CD4-positive, alpha-beta memory T cell (primary cell): ENCODE results near the gene CLPSL2. TPM values are rescaled to one million over a fixed set of nuclear protein-coding genes. Genes with fewer than 3 reads are reported as not detected.
"Not testable (repeated sequence)": the region's sequence is repeated elsewhere in the genome, so short reads cannot be mapped to it uniquely, and the experiment has no call there.

Experiments
- CTCF ChIA-PET: fragments of 350-600 bp; sonication (Branson Sonifier 250); formaldehyde crosslinking; loops from one replicate; lab custom pipeline; 2021; ENCODE audit warnings: inconsistent platforms; ENCODE audit not compliant: partially characterized antibody; lab: Charles Lee
- POLR2A ChIA-PET: fragments of 350-600 bp; sonication (Branson Sonifier 250); formaldehyde crosslinking; loops from one replicate; lab custom pipeline; 2021; ENCODE audit not compliant: partially characterized antibody; lab: Charles Lee
- DNase-seq, 5 donors: peaks; one replicate each; pipeline versions ENCODE4 v3.0.0 to v3.0.0-alpha.2; 2020 to 2022; ENCODE audit warnings: mixed read lengths in 1 of 5
- H3K27ac ChIP-seq: one replicate; pipeline ENCODE4 v1.7.0; 2013; ENCODE audit warnings: low read depth, low read length
- H3K27me3 ChIP-seq: 2 replicates; pipeline ENCODE4 v1.7.0; 2013; ENCODE audit warnings: mild to moderate bottlenecking, low read length, moderate library complexity; ENCODE audit not compliant: insufficient read depth
- H3K36me3 ChIP-seq: 2 replicates; pipeline ENCODE4 v1.7.0; 2013; ENCODE audit warnings: mild to moderate bottlenecking, low read length, moderate library complexity; ENCODE audit not compliant: insufficient read depth
- H3K4me1 ChIP-seq: 2 replicates; pipeline ENCODE4 v1.7.0; 2013; ENCODE audit warnings: mild to moderate bottlenecking, low read length, moderate library complexity; ENCODE audit not compliant: insufficient read depth
- H3K4me3 ChIP-seq, 2 donors: one replicate each; pipeline ENCODE4 v1.7.0; 2013; ENCODE audit warnings: low read length in 2 of 2, mild to moderate bottlenecking in 1 of 2
- H3K9me3 ChIP-seq, 2 donors: one replicate each; pipeline ENCODE4 v1.7.0; 2013; ENCODE audit warnings: low read length in 2 of 2, control low read depth in 1 of 2; ENCODE audit not compliant: control insufficient read depth in 1 of 2
- H3K27ac Mint-ChIP-seq, 7 donors: one replicate each; pipeline ENCODE4 v1.8.0; 2020 to 2021; ENCODE audit warnings: mixed read lengths in 7 of 7, mild to moderate bottlenecking in 6 of 7, inconsistent platforms in 3 of 7, moderate library complexity in 3 of 7
- H3K27me3 Mint-ChIP-seq, 2 donors: one replicate each; pipeline ENCODE4 v1.8.0; 2020 to 2021; ENCODE audit warnings: mixed read lengths in 2 of 2
- H3K36me3 Mint-ChIP-seq, 2 donors: one replicate each; pipeline ENCODE4 v1.8.0; 2020 to 2021; ENCODE audit warnings: mixed read lengths in 2 of 2, inconsistent platforms in 1 of 2, mild to moderate bottlenecking in 1 of 2
- H3K4me1 Mint-ChIP-seq, 4 donors: one replicate each; pipeline ENCODE4 v1.8.0; 2020 to 2021; ENCODE audit warnings: mixed read lengths in 4 of 4, mild to moderate bottlenecking in 1 of 4
- H3K4me3 Mint-ChIP-seq, 8 donors: one replicate each; pipeline ENCODE4 v1.8.0; 2020 to 2021; ENCODE audit warnings: mixed read lengths in 8 of 8, mild to moderate bottlenecking in 7 of 8, moderate library complexity in 6 of 8, inconsistent platforms in 3 of 8
- H3K9me3 Mint-ChIP-seq, 8 donors: one replicate each; pipeline ENCODE4 v1.8.0; 2020 to 2021; ENCODE audit warnings: mixed read lengths in 8 of 8, mild to moderate bottlenecking in 5 of 8, inconsistent platforms in 3 of 8, moderate library complexity in 1 of 8
- intact Hi-C: fragments of 100-400 bp; cut with micrococcal nuclease; formaldehyde crosslinking; loops from one replicate; pipeline ENCODE4 v1.15.1; 2023
- polyA plus RNA-seq, 2 donors: library from polyadenylated mRNA; unstranded; fragments of 300-500 nt; fragmentation: Illumina TruSeq; gene quantifications; one replicate each; pipeline ENCODE4 v1.2.3, GENCODE V29; 2021
- total RNA-seq, 2 experiments: library from RNA; stranded (reverse); gene quantifications; one replicate each; pipeline ENCODE4 v1.2.3, GENCODE V29; 2021

Gene CLPSL2
- total and polyA plus RNA-seq, 4 experiments from 2014 or later: not detected

DNA sequence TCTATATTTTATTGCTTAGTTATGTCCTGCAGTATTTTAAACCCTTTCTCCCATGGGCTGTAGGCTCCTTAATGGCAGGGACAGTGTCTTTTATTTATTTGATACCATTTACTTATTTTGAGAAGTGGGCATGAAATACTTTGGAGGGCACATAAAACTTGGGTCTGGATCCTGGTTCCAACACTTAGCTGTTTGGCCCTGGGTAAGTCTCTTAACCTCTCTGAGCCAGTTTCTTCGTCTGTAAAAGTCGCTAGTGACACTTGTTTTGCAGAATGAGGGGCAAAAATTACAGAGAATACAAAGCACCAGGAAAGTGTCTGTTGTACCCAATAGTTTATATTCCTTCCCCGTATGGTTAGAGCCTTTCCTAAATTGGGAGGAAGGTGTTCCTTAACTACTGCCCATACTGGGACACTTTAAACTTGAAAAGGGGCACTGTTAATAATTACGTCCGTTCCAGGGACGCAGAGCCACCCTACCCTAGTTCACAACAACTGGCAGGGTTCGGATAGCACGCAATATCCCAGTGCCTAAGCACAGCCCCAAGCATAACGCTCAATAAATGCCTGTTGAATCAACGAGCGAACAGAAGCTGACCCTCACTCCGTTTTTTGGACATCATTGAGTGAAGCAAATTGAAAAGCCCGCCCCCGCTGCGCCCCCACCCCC is 45.5 kb upstream of the CLPSL2 start:
- no peaks in the 10 kb centered on the region for H3K9me3 ChIP-seq
- H3K4me3 ChIP-seq: peak overlapping the region; percentile 19 to 85
- intact Hi-C loops: no loop called here
- peaks cover 89% of the 10 kb centered on the region for H3K4me1 ChIP-seq
- peak overlapping the region; percentile 83 to 93 (median 88) for H3K4me3 Mint-ChIP-seq
- POLR2A ChIA-PET: interaction anchor here (1.2 to 10.7 kb wide), 16 partner anchors 12 to 148 kb away, joined by 3 to 151 read pairs (median 10); partner anchors contain the start of gene FKBP5
- no peaks in the 10 kb centered on the region for H3K27me3 Mint-ChIP-seq
- peaks cover 0 to 5% of the 10 kb centered on the region in 2 donors for H3K36me3 Mint-ChIP-seq
- peak overlapping the region; percentile 87 to 99 (median 96) for H3K27ac Mint-ChIP-seq
- H3K9me3 Mint-ChIP-seq: peaks cover 0 to 1% (median 0%) of the 10 kb centered on the region in 8 donors
- CTCF ChIA-PET: interaction anchor here (1.5 to 17.0 kb wide), 6 partner anchors 44 to 140 kb away, joined by 4 to 360 read pairs (median 12); no protein-coding TSS in a partner anchor
- H3K27me3 ChIP-seq: no peaks in the 10 kb centered on the region
- H3K4me1 Mint-ChIP-seq: peaks cover 55 to 94% (median 74%) of the 10 kb centered on the region in 4 donors
- no peak for DNase-seq
- no peaks in the 10 kb centered on the region for H3K36me3 ChIP-seq
- H3K27ac ChIP-seq: peak overlapping the region; percentile 92

DNA sequence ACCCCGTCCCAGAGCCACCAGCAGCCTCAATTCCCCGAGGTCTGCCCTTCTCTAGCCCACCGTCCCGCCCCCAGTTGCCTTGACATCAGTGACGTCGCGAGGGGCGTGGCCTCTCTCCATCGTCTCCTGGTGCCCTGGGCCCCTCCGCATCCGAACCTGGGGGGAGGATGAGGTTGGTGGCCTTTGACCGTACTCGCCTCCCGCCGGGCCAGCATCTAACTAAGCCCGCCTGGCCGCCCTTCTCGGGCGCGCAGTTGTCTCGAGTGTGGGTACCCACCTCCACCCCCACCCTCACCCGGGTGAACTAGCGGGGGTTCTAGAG is 45.0 kb upstream of the CLPSL2 start:
- H3K27me3 Mint-ChIP-seq: no peaks in the 10 kb centered on the region
- H3K9me3 Mint-ChIP-seq: no peaks in the 10 kb centered on the region
- peaks cover 54 to 94% (median 74%) of the 10 kb centered on the region in 4 donors for H3K4me1 Mint-ChIP-seq
- POLR2A ChIA-PET: interaction anchor here (1.1 to 10.7 kb wide), 16 partner anchors 12 to 420 kb away, joined by 3 to 151 read pairs (median 8); partner anchors contain the start of gene FKBP5
- no peaks in the 10 kb centered on the region for H3K36me3 ChIP-seq
- H3K9me3 ChIP-seq: no peaks in the 10 kb centered on the region
- H3K4me3 ChIP-seq: peak overlapping the region; percentile 30 to 85
- H3K27ac ChIP-seq: peak overlapping the region; percentile 92
- H3K4me1 ChIP-seq: peaks cover 89% of the 10 kb centered on the region
- intact Hi-C loops: no loop called here
- H3K27me3 ChIP-seq: no peaks in the 10 kb centered on the region
- peak overlapping the region; percentile 87 to 99 (median 96) for H3K27ac Mint-ChIP-seq
- DNase-seq: peak; percentile 89 to 93 (median 90)
- H3K36me3 Mint-ChIP-seq: peaks cover 0 to 5% of the 10 kb centered on the region in 2 donors
- CTCF ChIA-PET: interaction anchor here (1.1 to 17.0 kb wide), 9 partner anchors 45 to 209 kb away, joined by 4 to 360 read pairs (median 12); no protein-coding TSS in a partner anchor
- H3K4me3 Mint-ChIP-seq: peak overlapping the region; percentile 83 to 93 (median 88)

DNA sequence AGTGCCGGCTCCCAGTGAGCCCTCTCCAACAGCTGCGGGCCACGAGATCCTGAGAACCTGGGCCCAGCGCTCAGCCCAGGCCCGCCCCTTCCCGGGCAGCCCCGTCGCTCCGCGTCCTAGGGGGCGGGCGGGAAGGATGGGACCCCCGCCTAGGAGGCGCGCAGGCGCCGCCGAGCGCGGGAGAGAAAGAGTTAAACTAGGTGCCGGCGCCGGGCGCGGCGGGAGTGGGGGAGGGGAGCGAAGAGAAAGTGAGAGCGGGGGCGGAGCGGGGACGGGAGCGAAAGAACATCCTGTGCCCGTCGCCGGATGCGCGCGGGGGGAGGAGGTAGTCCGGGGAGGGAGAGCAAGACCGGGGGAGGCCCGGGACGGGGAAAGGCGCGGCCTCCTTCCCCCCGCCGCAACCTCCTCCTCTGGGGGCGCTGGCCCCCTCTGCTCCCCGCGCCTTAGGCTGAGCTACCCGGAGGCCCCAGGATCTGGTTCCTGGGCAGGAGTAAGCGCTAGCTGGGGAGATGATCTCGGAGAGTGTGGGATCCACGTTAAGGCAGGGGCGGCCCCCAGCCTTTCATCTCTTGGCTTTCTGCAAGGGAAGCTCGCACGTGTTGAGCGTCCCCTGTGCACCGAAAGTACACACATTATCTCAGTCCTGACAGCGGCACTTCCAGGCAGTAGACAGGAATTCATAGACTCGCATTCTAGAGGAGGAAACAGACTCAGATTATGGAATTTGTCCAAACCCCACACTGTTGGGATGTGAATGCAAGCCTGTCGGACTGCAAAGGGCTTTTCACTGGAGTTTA is 44.5 kb upstream of the CLPSL2 start:
- Mint-ChIP-seq H3K4me1 (peaks cover 50 to 92% (median 73%) of the 10 kb centered on the region in 4 donors), H3K36me3 (peaks cover 0 to 3% of the 10 kb centered on the region in 2 donors), H3K27ac (peak overlapping the region; percentile 87 to 99 (median 96)), H3K4me3 (peak overlapping the region; percentile 83 to 93 (median 88)), H3K27me3 (no peaks in the 10 kb centered on the region), H3K9me3 (no peaks in the 10 kb centered on the region)
- DNase-seq: peak; percentile 93 to 96 (median 94)
- Histone ChIP-seq H3K4me1 (peaks cover 89% of the 10 kb centered on the region), H3K9me3 (no peaks in the 10 kb centered on the region), H3K27ac (peak overlapping the region; percentile 92), H3K36me3 (no peaks in the 10 kb centered on the region), H3K4me3 (peak overlapping the region; percentile 30 to 85), H3K27me3 (no peaks in the 10 kb centered on the region)
- POLR2A ChIA-PET: interaction anchor here (0.7 to 10.7 kb wide), 29 partner anchors 13 to 431 kb away, joined by 3 to 151 read pairs (median 5); partner anchors contain the start of genes FKBP5 and RPL10A
- intact Hi-C loops: loop anchor here (2.0 kb wide), 1 partner anchor 263 kb away; the partner anchor contains the start of gene RPL10A
- CTCF ChIA-PET: interaction anchor here (0.9 to 17.0 kb wide), 13 partner anchors 45 to 210 kb away, joined by 3 to 360 read pairs (median 6); no protein-coding TSS in a partner anchor

DNA sequence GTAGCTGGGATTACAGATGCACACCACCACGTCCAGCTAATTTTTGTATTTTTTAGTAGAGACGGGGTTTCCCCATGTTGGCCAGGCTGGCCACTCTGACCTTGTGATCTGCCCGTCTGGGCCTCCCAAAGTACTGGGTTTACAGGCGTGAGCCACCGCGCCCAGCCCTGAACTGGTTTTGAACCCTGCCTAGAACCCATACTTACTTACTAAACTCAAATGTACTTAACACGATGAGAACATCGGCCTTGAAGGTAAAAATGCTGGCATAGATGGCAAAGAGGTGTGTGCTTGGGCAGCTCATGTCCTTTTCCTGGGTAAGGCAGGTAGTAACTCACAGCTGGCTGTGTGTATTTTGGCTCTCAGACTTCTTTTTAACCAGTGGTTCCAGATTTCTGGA is 42.8 kb upstream of the CLPSL2 start:
- no peak overlapping the region for H3K4me3 ChIP-seq
- Mint-ChIP-seq H3K9me3 (no peaks in the 10 kb centered on the region), H3K36me3 (peaks cover 0 to 1% of the 10 kb centered on the region in 2 donors), H3K27me3 (no peaks in the 10 kb centered on the region), H3K4me3 (peak overlapping the region in 1 of 8 donors; percentile 39), H3K27ac (peak overlapping the region in 5 of 7 donors; percentile 4 to 99 (median 87)), H3K4me1 (peaks cover 48 to 85% (median 70%) of the 10 kb centered on the region in 4 donors)
- intact Hi-C loops: loop anchor here (2.0 kb wide), 1 partner anchor 265 kb away; the partner anchor contains the start of gene RPL10A
- no peak overlapping the region for H3K27ac ChIP-seq
- H3K4me1 ChIP-seq: peaks cover 80% of the 10 kb centered on the region
- H3K9me3 ChIP-seq: no peaks in the 10 kb centered on the region
- POLR2A ChIA-PET: interaction anchor here (0.6 to 10.7 kb wide), 11 partner anchors 16 to 211 kb away, joined by 3 to 151 read pairs (median 4); partner anchors contain the start of gene FKBP5
- no peaks in the 10 kb centered on the region for H3K36me3 ChIP-seq
- CTCF ChIA-PET: interaction anchor here (0.8 to 17.0 kb wide), 18 partner anchors 28 to 211 kb away, joined by 3 to 360 read pairs (median 6); no protein-coding TSS in a partner anchor
- no peaks in the 10 kb centered on the region for H3K27me3 ChIP-seq
- DNase-seq: no peak

DNA sequence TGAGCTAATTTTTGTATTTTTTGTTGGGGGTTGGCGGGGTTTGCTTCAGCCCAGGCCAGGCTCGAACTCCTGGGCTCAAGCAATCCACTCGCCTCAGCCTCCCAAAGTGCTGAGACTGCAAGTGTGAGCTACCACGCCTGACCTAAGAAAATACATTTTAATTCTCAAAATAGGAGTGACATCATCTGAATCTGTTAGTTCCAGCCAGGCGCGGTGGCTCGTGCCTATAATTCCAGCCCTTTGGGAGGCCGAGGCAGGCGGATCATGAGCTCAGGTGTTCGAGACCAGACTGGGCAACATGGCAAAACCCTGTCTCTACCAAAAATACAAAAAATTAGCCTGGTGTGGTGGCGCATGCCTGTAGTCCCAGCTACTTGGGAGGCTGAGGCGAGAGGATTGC is 42.1 kb upstream of the CLPSL2 start:
- H3K4me3 Mint-ChIP-seq, H3K36me3 ChIP-seq, H3K36me3 Mint-ChIP-seq, DNase-seq, H3K4me3 ChIP-seq, intact Hi-C loops, H3K27me3 Mint-ChIP-seq, H3K9me3 Mint-ChIP-seq, H3K27me3 ChIP-seq, H3K27ac ChIP-seq, H3K9me3 ChIP-seq: not testable (repeated sequence)
- POLR2A ChIA-PET: interaction anchor here (1.0 to 10.7 kb wide), 8 partner anchors 16 to 212 kb away, joined by 3 to 151 read pairs (median 4); no protein-coding TSS in a partner anchor
- H3K27ac Mint-ChIP-seq: peak overlapping the region in 2 of 7 donors; percentile 86 to 87
- peaks cover 42 to 79% (median 64%) of the 10 kb centered on the region in 4 donors for H3K4me1 Mint-ChIP-seq
- peaks cover 73% of the 10 kb centered on the region for H3K4me1 ChIP-seq
- CTCF ChIA-PET: interaction anchor here (0.8 to 17.0 kb wide), 16 partner anchors 29 to 212 kb away, joined by 3 to 360 read pairs (median 6); no protein-coding TSS in a partner anchor

DNA sequence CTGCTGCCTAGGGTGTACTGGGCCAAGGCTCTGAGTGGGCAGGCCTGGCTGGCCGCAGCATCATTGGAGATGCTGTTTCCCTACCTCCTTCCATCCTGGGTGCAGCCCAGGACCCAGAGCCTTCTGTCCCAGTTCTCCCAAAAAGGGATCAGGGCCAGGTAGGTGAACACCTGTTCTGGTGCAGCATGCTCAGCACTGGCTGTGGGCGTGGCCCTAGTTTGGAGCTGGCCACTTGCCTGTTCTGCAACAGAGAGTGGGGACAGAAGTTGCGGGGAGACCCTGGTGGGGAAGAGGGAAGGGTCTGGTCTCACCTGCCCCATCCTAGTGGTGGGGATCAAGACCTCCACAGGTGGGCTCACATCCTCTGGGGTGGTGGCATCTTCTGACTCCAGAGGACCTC is 40.9 kb upstream of the CLPSL2 start:
- Histone ChIP-seq H3K4me3 (no peak overlapping the region), H3K9me3 (no peaks in the 10 kb centered on the region), H3K27ac (no peak overlapping the region), H3K4me1 (peaks cover 62% of the 10 kb centered on the region), H3K27me3 (no peaks in the 10 kb centered on the region), H3K36me3 (no peaks in the 10 kb centered on the region)
- H3K9me3 Mint-ChIP-seq: no peaks in the 10 kb centered on the region
- H3K4me3 Mint-ChIP-seq: peak overlapping the region in 1 of 8 donors; percentile 73
- intact Hi-C loops: loop anchor here (5.0 kb wide), 1 partner anchor 283 kb away; the partner anchor contains the start of gene FANCE
- H3K36me3 Mint-ChIP-seq: peaks cover 0 to 1% of the 10 kb centered on the region in 2 donors
- no peaks in the 10 kb centered on the region for H3K27me3 Mint-ChIP-seq
- ChIA-PET POLR2A (interaction anchor here (1.1 to 3.4 kb wide), 9 partner anchors 8 to 264 kb away, joined by 3 to 35 read pairs (median 9); no protein-coding TSS in a partner anchor), CTCF (interaction anchor here (1.1 to 17.0 kb wide), 25 partner anchors 10 to 394 kb away, joined by 3 to 360 read pairs (median 19); no protein-coding TSS in a partner anchor)
- DNase-seq: no peak
- peak overlapping the region in 1 of 7 donors; percentile 56 for H3K27ac Mint-ChIP-seq
- H3K4me1 Mint-ChIP-seq: peaks cover 34 to 67% (median 54%) of the 10 kb centered on the region in 4 donors
